IMR-90 (cell line): ENCODE data around the gene PHACTR2. TPM values are rescaled to one million over a fixed set of nuclear protein-coding genes. Genes with fewer than 3 reads are reported as not detected.

Experiments
- ATAC-seq: fragments of 200-7000 bp; cut with Tn5 transposase; 2 replicates; pipeline ENCODE4 v1.9.1; 2020; ENCODE audit warnings: low read depth, mild to moderate bottlenecking, moderate library complexity
- BruUV-seq: library from RNA; stranded (reverse); fragments of 400-500 nt; replicated peaks from 2 replicates; lab custom pipeline; 2021; lab: Mats Ljungman, UMichigan
- CTCF ChIA-PET: fragments of 300-600 bp; formaldehyde crosslinking; extraction: SDS; loops from one replicate; lab custom pipeline; 2021; ENCODE audit warnings: antibody characterized with exemption; lab: Yijun Ruan, JAX
- POLR2A ChIA-PET: fragments of 300-600 bp; sonication (Branson Sonifier 250); formaldehyde crosslinking; loops from one replicate; lab custom pipeline; 2022; ENCODE audit warnings: antibody characterized with exemption; ENCODE audit not compliant: unreplicated experiment; lab: Charles Lee
- DNase-seq: peaks from one replicate; pipeline ENCODE4 v3.0.0; 2013
- H2AFZ ChIP-seq: replicated peaks from 2 replicates; pipeline ENCODE3; 2013; ENCODE audit warnings: low read length, mild to moderate bottlenecking; ENCODE audit not compliant: poor library complexity
- H2AK5ac ChIP-seq: 2 replicates; pipeline ENCODE4 v1.6.1; 2013; ENCODE audit warnings: low read depth, low read length, inconsistent platforms
- H2AK9ac ChIP-seq: replicated peaks from 2 replicates; pipeline ENCODE3; 2013; ENCODE audit warnings: mild to moderate bottlenecking, low read depth, low read length, moderate library complexity; ENCODE audit not compliant: poor library complexity
- H2BK120ac ChIP-seq: 2 replicates; pipeline ENCODE4 v1.6.1; 2013; ENCODE audit warnings: low read depth, low read length, inconsistent platforms
- H2BK15ac ChIP-seq: 3 replicates; pipeline ENCODE4 v1.6.1; 2013; ENCODE audit warnings: low read depth, low read length, inconsistent platforms
- H2BK20ac ChIP-seq: 2 replicates; pipeline ENCODE4 v1.6.1; 2013; ENCODE audit warnings: low read depth, mild to moderate bottlenecking, inconsistent platforms, low read length, moderate library complexity
- H2BK5ac ChIP-seq: 2 replicates; pipeline ENCODE4 v1.6.1; 2013; ENCODE audit warnings: mild to moderate bottlenecking, low read depth, low read length, inconsistent platforms; ENCODE audit not compliant: poor library complexity, severe bottlenecking
- H3K14ac ChIP-seq: replicated peaks from 2 replicates; pipeline ENCODE4 v1.6.1; 2013; ENCODE audit warnings: low read depth, low read length, inconsistent platforms
- H3K18ac ChIP-seq: 2 replicates; pipeline ENCODE4 v1.6.1; 2013; ENCODE audit warnings: low read depth, low read length, control low read depth
- H3K23ac ChIP-seq: 2 replicates; pipeline ENCODE4 v1.6.1; 2013; ENCODE audit warnings: low read depth, low read length, inconsistent platforms
- H3K27ac ChIP-seq: 2 replicates; pipeline ENCODE4 v1.5.1; 2013; ENCODE audit warnings: mild to moderate bottlenecking, control low read depth, low read length; ENCODE audit not compliant: insufficient read depth
- H3K27me3 ChIP-seq: 2 replicates; pipeline ENCODE4 v1.6.1; 2013; ENCODE audit warnings: low read length; ENCODE audit not compliant: control insufficient read depth, insufficient read depth
- H3K36me3 ChIP-seq: 2 replicates; pipeline ENCODE4 v1.6.1; 2013; ENCODE audit warnings: low read length, mixed read lengths; ENCODE audit not compliant: control insufficient read depth, insufficient read depth
- H3K4ac ChIP-seq: 2 replicates; pipeline ENCODE4 v1.6.1; 2013; ENCODE audit warnings: low read depth, low read length, inconsistent platforms
- H3K4me1 ChIP-seq: 2 replicates; pipeline ENCODE4 v1.6.1; 2013; ENCODE audit warnings: low read length, mixed read lengths; ENCODE audit not compliant: control insufficient read depth, insufficient read depth
- H3K4me2 ChIP-seq: 2 replicates; pipeline ENCODE4 v1.6.1; 2013; ENCODE audit warnings: low read depth, mild to moderate bottlenecking, control low read depth, low read length, moderate library complexity
- H3K4me3 ChIP-seq: 2 replicates; pipeline ENCODE4 v1.5.1; 2013; ENCODE audit warnings: low read depth, mild to moderate bottlenecking, control low read depth, low read length, moderate library complexity; ENCODE audit not compliant: insufficient read depth
- H3K56ac ChIP-seq: 2 replicates; pipeline ENCODE4 v1.6.1; 2013; ENCODE audit warnings: low read length, inconsistent platforms; ENCODE audit not compliant: insufficient read depth; ENCODE audit errors: extremely low read depth
- H3K79me1 ChIP-seq, 2 experiments: 2 replicates each; pipeline ENCODE4 v1.6.1; 2013; ENCODE audit warnings: low read length in 2 of 2, inconsistent platforms in 1 of 2, low read depth in 1 of 2
- H3K9ac ChIP-seq: 2 replicates; pipeline ENCODE4 v1.6.1; 2013; ENCODE audit warnings: low read depth, low read length, control low read depth
- H3K9me1 ChIP-seq: 2 replicates; pipeline ENCODE4 v1.6.1; 2013; ENCODE audit warnings: low read length, inconsistent platforms; ENCODE audit not compliant: insufficient read depth
- H3K9me3 ChIP-seq: 2 replicates; pipeline ENCODE4 v1.6.1; 2013; ENCODE audit warnings: low read length; ENCODE audit not compliant: control insufficient read depth, insufficient read depth
- H4K20me1 ChIP-seq: 2 replicates; pipeline ENCODE4 v1.6.1; 2013; ENCODE audit warnings: low read length, inconsistent platforms; ENCODE audit not compliant: insufficient read depth
- H4K5ac ChIP-seq: 2 replicates; pipeline ENCODE4 v1.6.1; 2013; ENCODE audit warnings: mild to moderate bottlenecking, low read depth, low read length, control low read depth
- H4K8ac ChIP-seq, 2 experiments: 2 replicates each; pipeline ENCODE4 v1.6.1; 2013; ENCODE audit warnings: low read depth in 2 of 2, low read length in 2 of 2, control low read depth in 1 of 2, inconsistent platforms in 1 of 2
- H4K91ac ChIP-seq: 2 replicates; pipeline ENCODE4 v1.6.1; 2013; ENCODE audit warnings: low read depth, low read length, inconsistent platforms; ENCODE audit not compliant: insufficient read depth
- CHD1 ChIP-seq: IDR thresholded peaks from 2 replicates; pipeline ENCODE4 v1.6.1; 2012; ENCODE audit warnings: low read depth, low read length, improper control_type of control experiment
- CTCF ChIP-seq: conservative IDR thresholded peaks from 2 replicates; pipeline ENCODE4 v1.5.1; 2012; ENCODE audit warnings: mild to moderate bottlenecking, low read depth, low read length, improper control_type of control experiment
- FOS ChIP-seq: fragments of 150-350 bp; IDR thresholded peaks from 2 replicates; pipeline ENCODE4 v1.6.1; 2016; ENCODE audit warnings: low read depth, low read length
- MAFK ChIP-seq: IDR thresholded peaks from 2 replicates; pipeline ENCODE4 v1.6.1; 2012; ENCODE audit warnings: low read depth, low read length, improper control_type of control experiment
- MAZ ChIP-seq: IDR thresholded peaks from 2 replicates; pipeline ENCODE4 v1.6.1; 2012; ENCODE audit warnings: low read depth, mild to moderate bottlenecking, low read length, improper control_type of control experiment, moderate library complexity, borderline replicate concordance
- NFE2L2 ChIP-seq: fragments of 150-350 bp; IDR thresholded peaks from 2 replicates; pipeline ENCODE4 v1.6.1; 2016; ENCODE audit warnings: low read depth, mild to moderate bottlenecking, low read length
- RAD21 ChIP-seq: IDR thresholded peaks from 2 replicates; pipeline ENCODE4 v1.6.1; 2012; ENCODE audit warnings: low read length, improper control_type of control experiment
- RCOR1 ChIP-seq: IDR thresholded peaks from 2 replicates; pipeline ENCODE4 v1.6.1; 2012; ENCODE audit warnings: mild to moderate bottlenecking, low read length, improper control_type of control experiment; ENCODE audit not compliant: insufficient replicate concordance
- USF2 ChIP-seq: fragments of 150-350 bp; IDR thresholded peaks from 2 replicates; pipeline ENCODE4 v1.6.1; 2017; ENCODE audit warnings: mild to moderate bottlenecking, antibody characterized with exemption, low read length, low read depth
- WGBS, 2 experiments: methylation state at CpG; one replicate each; pipeline versions ENCODE4 v1.1.5 to v1.1.7; 2013; ENCODE audit warnings: missing lambda C conversion rate in 2 of 2; ENCODE audit not compliant: insufficient read length in 1 of 2; ENCODE audit errors: extremely low coverage in 2 of 2; 5-methylcytosine and 5-hydroxymethylcytosine counted together
- dilution Hi-C: fragments of 300-500 bp; cut with HindIII; formaldehyde crosslinking; loops from one replicate; pipeline ENCODE4 v1.14.3; 2018; ENCODE audit warnings: low sequenced_read_pairs; ENCODE audit not compliant: unreplicated experiment
- in situ Hi-C: fragments of 300-500 bp; cut with MboI; formaldehyde crosslinking; loops from 3 replicates; pipeline ENCODE4 v1.14.3; 2019; ENCODE audit warnings: low sequenced_read_pairs, inconsistent platforms, mixed read lengths
- intact Hi-C: fragments of 100-400 bp; cut with micrococcal nuclease; formaldehyde crosslinking; loops from 2 replicates; pipeline ENCODE4 v1.10.0; 2022
- polyA plus RNA-seq, 3 experiments: library from polyadenylated mRNA; depleted of rRNA; stranded (reverse); fragments of >200 nt; gene quantifications; 2 replicates each; pipeline ENCODE4 v1.2.3, GENCODE V29; 2012; ENCODE audit warnings: low replicate concordance in 1 of 3
- total RNA-seq: library from RNA; depleted of rRNA; stranded (reverse); fragments of >200 nt; gene quantifications from 2 replicates; pipeline ENCODE4 v1.2.3, GENCODE V29; 2012
- TF ChIP-seq, protein P1 (sequence below): fragments of 150-350 bp; IDR thresholded peaks from 2 replicates; pipeline ENCODE4 v1.6.1; 2016; ENCODE audit warnings: low read depth, mild to moderate bottlenecking, low read length, moderate library complexity, borderline replicate concordance

The PHACTR2 gene
- total and polyA plus RNA-seq, 2 of the 4 experiments (the other 2 are of a cell fraction) = 14.5 to 74.2 TPM

DNA sequence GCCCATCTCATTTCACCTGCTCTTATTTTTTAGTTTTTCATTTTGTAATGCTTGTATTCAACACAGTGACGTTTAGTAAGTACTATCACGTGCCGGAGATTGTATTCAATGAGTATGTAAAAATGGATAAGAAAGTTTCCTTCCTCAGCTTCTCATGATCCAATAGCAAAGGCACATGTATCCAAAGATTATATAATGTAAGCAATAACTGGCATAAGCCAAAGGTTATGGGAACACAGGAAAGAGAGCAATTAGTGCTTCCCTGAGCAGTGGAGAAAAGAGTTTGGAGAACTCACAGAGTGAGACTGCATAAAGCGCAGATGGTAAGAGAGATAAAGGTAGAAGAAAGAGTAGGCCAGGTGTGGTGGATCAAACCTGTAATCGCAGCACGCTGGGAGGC lies 143.6 kb downstream of the PHACTR2 start:
- no TSS peak for BruUV-seq
- Histone ChIP-seq H2AK5ac (no peak overlapping the region), H3K4me3 (no peak overlapping the region), H3K27ac (no peak overlapping the region), H4K20me1 (no peaks in the 10 kb centered on the region), H3K79me1 (peaks cover 0 to 13% of the 10 kb centered on the region in 2 experiments; a peak in 3 of 4 replicates), H2BK5ac (no peak overlapping the region), H4K91ac (no peak overlapping the region), H3K27me3 (no peaks in the 10 kb centered on the region), H3K23ac (no peak overlapping the region), H3K9me1 (peaks cover 12% of the 10 kb centered on the region), H2BK15ac (no peak overlapping the region), H2BK120ac (no peak overlapping the region), H4K5ac (no peak overlapping the region), H2AFZ (no peak overlapping the region), H3K4me2 (no peak overlapping the region), H3K36me3 (peaks cover 16% of the 10 kb centered on the region), H3K9ac (no peak overlapping the region), H3K4me1 (peaks cover 8% of the 10 kb centered on the region), H3K14ac (no peak overlapping the region), H3K9me3 (no peaks in the 10 kb centered on the region), H4K8ac (no peak overlapping the region), H3K4ac (no peak overlapping the region), H2BK20ac (no peak overlapping the region), H2AK9ac (no peak overlapping the region), H3K56ac (no peak overlapping the region), H3K18ac (no peak overlapping the region)
- ATAC-seq (no peak), DNase-seq (no peak)
- no peak for TF ChIP-seq RAD21
- no peak for TF ChIP-seq CHD1
- TF ChIP-seq MAZ = no peak
- TF ChIP-seq NFE2L2 = no peak
- TF ChIP-seq CTCF = no peak
- TF ChIP-seq MAFK = no peak
- TF ChIP-seq FOS = no peak
- TF ChIP-seq, protein P1, sequence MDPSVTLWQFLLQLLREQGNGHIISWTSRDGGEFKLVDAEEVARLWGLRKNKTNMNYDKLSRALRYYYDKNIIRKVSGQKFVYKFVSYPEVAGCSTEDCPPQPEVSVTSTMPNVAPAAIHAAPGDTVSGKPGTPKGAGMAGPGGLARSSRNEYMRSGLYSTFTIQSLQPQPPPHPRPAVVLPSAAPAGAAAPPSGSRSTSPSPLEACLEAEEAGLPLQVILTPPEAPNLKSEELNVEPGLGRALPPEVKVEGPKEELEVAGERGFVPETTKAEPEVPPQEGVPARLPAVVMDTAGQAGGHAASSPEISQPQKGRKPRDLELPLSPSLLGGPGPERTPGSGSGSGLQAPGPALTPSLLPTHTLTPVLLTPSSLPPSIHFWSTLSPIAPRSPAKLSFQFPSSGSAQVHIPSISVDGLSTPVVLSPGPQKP = no peak
- no peak for TF ChIP-seq RCOR1
- no peak for TF ChIP-seq USF2
- ChIA-PET CTCF (interaction anchor here (0.6 kb wide), 1 partner anchor 360 kb away, joined by 4 read pairs; no protein-coding TSS in a partner anchor), POLR2A (no interaction called here)
- intact Hi-C loops = no loop called here
- in situ Hi-C loops = no loop called here
- dilution Hi-C loops = no loop called here
- WGBS, 2 experiments = 100% methylated on average over 1 of the region's 6 CpGs; no CpG with 5 or more reads in 1 of the 2 experiments
